ENCODE measurements around the gene PCYOX1L.

PCYOX1L gene

DNA sequence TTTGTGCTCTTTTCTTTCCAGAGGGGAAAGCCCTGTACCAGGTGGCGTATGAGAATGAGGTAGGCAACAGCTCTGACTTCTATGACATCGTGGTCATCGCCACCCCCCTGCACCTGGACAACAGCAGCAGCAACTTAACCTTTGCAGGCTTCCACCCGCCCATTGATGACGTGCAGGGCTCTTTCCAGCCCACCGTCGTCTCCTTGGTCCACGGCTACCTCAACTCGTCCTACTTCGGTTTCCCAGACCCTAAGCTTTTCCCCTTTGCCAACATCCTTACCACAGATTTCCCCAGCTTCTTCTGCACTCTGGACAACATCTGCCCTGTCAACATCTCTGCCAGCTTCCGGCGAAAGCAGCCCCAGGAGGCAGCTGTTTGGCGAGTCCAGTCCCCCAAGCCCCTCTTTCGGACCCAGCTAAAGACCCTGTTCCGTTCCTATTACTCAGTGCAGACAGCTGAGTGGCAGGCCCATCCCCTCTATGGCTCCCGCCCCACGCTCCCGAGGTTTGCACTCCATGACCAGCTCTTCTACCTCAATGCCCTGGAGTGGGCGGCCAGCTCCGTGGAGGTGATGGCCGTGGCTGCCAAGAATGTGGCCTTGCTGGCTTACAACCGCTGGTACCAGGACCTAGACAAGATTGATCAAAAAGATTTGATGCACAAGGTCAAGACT lies 10.3 kb downstream of the PCYOX1L start:
- no peak for DNase-seq (ENCODE audit: low read depth)

DNA sequence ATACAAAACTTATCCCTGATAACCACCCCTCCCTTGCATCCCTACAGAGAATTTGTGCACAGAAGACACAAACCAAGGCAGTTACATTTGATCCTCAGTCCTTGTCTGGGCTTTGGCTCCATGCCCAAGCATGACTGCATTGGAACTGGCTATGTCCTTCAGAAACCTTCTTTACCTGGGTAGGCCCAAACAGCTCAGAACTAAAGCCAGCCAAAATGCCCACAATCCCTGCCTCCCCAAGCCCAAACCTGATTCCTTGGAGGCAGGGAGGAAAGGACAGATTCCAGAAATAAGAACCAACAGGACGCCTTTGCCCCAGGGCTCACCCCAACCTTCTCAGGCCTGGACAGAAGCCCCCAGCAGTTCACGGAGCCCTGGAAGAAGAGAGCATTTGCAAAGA lies 13.0 kb downstream of the PCYOX1L start:
- DNase-seq (ENCODE audit: low read depth), result no peak

DNA sequence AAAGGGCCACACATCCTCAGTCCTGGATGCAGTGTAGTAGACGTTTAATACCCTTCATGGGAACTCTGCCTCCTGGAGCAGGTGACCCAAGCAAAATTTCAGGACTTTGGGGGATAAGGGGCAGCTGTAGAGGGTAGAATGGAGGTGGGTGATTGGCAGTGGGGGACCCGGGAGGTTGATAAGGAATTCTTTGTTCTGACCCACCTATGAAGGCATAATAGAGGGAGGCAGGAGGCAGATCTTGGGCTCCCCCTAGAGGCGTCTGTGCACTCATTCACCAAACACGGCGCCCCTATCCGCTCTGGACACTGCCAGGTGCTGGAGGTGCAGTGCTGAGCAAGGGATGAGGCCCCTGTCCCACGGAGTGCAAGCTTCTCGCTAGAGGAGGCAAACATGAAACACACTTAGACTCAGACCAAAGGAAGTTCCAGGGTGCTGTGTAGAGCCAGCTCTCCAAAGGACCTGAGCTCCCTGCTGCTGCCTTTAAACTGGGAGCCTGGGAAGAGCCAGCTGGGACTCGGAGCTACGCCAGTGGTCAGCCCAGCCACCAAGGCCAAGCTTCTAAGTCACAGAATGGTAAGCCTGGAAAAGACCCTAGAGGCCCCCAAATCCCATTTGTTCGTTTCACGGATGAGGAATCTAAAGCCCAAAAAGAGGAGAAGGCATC lies 13.6 kb downstream of the PCYOX1L start:
- no peak for DNase-seq (ENCODE audit: low read depth)

DNA sequence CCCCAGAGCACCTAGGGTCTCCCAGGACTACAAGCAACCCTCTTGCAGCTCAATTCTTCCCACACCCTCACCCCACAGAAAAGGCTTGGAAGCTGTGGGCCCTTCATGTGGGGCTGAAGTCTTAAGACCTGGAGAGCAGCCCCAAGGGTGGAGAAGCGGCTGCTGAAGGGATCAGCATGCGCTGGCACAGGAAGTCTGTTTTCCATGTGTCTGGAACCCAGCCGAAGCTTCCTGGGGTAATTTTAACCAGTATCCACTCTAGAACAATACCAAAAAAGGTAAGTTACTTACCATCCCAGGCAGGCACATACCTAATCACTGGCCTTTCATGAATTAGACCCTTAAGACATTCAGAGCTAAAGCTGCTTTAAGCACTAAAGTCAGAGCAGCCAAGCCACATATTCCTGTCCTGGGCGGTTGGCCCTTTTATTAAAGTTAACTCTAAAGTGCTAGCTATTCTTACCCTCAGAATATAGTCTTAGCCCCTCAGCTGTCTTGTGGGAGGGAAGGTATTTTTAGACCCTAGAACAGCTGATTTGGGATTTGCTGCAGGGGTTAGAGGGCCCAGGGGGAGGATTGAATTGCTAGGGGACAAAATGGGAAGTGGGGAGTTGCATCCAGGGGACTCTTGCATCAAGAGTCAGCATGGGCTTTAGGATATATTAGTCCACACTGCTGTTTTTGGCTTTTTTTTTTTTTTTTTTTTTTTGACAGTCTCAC lies 14.4 kb downstream of the PCYOX1L start:
- DNase-seq (ENCODE audit: low read depth), result no peak

DNA sequence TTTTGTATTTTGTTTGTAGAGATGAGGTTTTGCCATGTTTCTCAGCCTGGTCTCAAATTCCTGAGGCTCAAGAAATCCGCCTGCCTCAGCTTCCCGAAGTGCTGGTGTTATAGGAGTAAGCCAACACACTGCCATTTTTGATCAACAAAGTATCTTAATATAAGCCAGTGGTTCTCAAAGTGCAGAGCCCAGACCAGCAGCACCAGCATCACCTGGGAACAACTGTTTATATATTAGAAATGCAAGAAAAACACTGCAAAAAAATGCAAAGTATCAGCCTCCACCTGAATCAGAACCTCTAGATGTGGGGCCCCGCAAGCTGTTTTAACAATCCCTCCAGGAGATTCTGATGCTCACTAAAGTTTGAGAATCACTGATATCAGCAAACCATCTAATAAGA lies 15.1 kb downstream of the PCYOX1L start:
- no peak for DNase-seq (ENCODE audit: low read depth)

DNA sequence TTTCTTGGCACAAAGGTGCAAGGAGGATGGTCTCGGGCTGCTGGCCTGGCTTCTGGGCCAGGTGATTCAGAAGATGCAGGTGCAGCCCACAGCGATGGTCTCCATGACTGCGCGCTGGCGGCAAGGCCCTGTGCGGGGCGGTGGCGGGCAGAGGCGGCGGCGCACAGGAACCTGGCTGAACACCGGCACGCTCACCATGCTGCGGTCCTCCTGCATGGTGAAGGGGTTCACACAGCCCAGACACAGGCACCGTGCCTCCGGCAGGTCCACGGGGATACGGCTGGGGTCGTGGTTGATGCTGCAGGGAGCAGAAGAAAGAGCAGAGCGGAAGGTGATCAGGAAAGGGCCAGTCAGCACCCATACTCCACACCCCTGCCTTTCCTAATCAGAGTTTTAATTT lies 16.5 kb downstream of the PCYOX1L start:
- DNase-seq (ENCODE audit: low read depth), result no peak

DNA sequence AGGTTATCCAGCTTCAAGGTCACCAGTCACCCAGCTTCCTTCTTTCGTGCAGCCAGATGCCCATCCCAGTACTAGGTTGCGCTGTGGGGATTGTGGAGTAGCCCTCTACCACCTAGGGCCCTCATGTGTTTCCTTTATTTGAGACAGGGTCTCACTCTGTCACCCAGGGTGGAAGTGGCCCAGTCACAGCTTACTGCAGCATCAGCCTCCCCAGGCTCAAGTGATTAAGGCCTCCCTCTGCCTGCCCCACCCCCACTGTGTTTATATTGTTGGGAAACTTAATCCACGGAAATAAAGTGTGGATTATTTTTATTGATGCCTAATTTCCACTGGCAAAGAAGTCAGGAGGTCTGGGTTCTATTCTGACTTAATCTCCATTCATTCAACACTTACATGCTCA lies 17.0 kb downstream of the PCYOX1L start:
- no peak for DNase-seq (ENCODE audit: low read depth)

DNA sequence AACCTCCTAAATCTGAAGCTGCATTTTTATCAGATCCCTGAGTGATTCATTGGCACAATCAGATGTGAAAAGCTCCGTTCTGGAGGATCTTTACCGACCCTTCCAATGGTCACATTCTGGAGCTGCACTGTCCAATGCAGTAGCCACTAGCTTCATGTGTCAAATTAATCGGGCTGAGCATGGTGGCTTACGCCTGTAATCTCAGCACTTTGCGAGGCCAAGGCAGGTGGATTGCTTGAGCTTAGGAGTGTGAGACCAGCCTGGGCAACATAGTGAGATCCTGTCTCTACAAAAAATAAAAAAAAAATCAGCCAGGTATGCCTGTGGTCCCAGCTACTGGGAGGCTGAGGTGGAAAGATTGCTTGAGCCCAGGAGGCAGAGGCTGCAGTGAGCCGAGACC lies 17.6 kb downstream of the PCYOX1L start:
- no peak for DNase-seq (ENCODE audit: low read depth)

DNA sequence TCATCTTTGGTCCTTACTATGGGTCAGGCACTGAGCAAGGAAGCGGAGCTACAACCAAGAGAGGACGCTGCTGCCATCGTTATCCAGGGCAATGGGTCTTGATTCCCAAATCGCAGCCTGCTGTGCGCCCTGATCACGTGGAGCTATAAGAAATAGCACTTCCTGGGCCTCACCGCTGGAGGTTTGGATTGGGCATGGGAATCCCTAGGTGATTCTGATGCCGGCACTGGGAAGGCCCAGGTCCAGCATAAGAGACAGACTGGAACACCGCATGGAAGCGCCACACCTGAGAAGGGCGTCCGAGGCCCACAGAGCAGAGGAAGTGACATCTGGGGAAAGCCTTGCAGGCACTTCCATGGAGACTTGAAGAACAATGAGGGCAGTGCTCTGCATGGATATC lies 18.3 kb downstream of the PCYOX1L start:
- no peak for DNase-seq (ENCODE audit: low read depth)

DNA sequence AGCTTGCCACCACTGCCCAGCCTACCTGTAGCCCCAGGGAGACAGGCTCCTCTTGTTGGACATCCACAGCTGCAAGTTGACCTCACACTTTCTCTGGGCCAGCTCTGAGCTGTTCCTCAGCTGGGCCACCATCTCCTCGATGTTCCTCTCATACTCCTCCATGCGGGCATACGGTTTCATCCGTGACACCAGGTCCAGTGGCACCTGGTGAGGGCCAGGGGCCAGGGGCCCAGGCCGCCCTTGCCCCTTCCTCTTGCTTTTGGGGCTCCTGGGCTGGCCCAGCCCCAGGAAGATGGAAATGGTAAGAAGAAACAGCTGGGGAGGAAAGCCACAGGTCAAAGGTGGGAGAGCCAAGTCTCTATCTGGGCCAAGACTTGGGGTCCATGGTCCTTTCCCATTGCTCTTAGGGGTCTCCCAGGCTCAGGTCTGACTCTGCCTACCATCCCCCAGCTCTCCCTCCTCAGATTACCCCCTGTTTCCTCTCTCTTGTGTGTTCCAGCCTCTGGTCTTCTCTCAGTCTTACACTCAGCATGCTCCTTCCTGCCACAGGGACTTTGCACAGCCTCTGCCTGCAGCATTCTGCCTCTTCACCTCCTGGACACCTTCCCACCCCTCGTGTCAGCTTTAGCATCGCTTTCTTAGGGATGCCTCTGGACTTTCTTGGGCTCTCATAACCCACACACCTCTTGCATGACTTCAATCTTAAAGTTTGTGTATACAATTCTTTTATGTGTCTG lies 19.0 kb downstream of the PCYOX1L start:
- DNase-seq (ENCODE audit: low read depth), result no peak

DNA sequence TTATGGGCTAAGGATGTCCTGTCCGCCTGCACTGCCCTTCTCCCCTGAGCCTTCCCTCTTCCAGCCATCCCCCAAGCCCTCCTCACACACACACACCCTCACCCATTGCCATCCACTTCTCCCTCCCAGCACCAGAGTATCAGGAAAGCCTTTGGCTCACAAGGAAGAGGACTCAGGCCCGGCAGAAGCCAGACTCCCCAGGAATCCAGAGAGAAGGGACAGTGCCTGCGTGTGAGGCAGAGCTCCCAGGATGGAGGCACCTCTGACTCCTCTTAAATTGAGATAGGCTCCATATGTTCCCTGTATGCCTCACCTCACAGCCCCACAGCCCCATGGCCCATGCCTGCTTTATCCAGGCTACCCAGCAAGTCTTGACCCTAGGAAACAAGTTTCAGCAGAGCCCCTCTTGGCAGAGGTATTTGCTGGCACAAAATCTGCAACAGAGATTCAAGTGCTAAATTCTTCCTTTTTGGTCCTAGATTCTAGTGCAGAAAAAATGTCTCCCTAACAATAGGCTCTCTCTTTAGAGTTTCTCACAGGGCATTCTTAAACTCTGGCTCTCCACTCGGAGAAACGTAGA lies 20.5 kb downstream of the PCYOX1L start:
- DNase-seq (ENCODE audit: low read depth), result no peak

DNA sequence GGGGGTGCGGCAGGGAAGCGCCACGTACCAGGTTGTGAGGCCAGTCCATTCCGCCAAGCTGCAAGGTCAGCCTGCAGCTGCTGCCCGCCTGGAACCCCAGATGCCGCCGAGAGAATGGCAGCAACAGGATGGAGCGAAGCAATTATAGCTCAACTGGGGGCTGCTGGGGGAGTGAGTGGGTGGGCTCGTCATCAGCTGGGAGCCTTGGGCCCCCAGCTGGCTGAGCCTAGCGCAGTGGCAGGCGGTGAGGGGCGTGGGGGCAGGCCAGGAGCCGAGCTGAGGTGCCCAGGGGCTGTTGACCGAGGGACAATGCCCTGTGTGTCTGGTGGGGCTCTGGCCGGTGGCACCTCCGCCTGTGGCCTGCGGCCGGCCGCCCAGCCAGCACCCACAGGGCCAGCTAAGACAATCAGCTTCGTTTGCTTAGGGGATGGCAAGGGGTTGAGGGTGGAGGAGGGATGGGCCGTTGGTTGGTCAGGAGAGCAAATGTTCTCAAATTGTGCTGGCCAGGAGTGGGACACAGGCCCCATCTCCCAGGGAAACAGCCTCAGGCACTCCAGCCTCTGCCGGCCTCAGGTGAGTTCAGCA lies 21.4 kb downstream of the PCYOX1L start, which contains the start of gene IL17B:
TSS of gene IL17B (minus strand) at position 116 of the 585 bp plus-strand sequence. CDS start at position 49, 67 bp downstream.
- no peak for DNase-seq (ENCODE audit: low read depth)

DNA sequence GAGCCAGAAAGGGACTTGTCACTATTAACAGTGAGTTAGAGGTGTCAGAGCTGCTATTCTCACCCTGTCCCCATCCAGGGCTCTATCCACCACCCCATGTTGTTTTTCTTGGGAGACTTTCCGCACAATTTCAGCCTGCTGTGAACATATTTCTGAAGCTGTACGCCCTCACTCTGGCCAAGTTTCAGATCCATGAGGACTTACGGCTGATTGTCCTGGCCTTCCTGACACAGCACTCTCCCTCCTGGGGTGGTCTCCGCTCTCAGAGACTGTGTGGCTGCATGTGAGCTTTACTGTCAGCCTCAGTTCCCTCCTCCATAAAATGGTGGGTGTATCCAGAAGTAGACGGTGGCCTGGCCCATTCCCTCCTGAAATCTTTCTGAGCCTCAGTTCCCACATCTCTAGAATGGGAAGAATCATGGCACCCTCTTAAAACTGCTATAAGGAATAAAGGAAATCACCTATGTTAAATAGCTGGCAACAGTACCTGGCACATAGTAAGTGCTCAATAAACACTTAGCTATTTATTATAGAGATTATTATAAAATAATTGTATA lies 22.1 kb downstream of the PCYOX1L start:
- DNase-seq (ENCODE audit: low read depth), result no peak

DNA sequence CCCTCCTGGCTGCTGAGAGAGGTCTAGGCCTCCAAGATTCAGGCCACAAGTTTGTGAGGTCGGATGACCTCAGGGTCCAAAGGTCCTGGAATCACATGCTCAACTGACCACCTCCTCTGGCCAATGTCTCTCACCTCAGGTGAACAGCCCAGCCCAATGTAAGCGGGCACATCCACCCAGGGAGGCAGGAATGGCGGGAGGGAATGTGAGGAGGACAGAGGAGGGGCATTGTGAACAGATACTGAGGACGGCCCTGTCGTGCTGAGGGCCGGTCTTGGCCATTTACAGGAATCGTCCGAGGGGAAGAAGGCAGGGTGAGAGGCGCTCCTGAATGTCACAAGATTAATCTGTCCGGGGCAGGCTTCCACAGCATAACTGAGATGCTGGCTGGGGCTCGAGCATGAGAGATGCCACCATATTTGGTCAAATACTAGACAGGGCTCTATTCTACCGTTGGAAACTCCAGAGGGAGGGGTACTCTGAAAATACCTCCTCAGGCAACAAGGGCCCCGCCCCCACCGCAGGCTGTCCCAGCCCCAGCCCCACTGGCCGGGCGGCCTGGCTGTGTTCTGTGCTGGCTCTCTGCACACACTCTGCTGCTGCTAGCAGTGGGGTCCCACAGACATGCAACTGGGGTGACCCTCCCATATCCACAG lies 22.7 kb downstream of the PCYOX1L start:
- no peak for DNase-seq (ENCODE audit: low read depth)

DNA sequence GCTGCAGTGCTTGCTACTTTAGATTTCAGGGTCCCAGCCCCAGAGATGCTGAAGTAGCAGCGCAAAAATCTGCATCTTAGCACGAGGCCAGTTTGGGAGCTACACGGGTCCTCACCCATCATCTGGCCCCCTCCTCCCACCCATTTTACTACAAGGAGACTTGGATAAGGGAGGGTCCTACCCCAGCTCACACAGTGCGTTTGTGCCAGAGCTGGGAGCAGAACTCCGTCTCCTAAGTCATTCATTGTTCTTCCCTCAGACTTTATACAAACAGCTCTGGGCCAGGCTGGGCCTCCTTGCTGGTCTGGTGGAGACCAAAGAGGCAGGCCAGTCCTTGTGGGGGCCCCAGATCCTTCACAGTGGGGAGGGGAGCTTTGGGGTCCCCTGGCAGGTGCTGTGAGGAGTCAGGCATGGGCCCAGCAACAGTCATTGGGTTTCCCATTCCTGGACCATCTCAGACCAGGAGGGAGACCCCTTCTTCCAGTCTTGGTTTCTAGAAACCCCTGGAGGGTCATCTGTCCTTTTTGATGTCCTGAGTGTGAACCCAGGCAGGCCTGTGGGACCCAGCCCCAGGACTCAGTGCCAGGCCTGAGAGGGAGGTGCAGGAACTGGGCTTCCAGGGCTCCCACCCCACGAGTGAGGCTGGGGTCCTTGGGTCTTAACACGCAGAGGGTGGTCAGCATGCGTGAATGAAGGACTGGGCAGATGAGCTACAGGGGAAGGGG lies 23.6 kb downstream of the PCYOX1L start:
- DNase-seq (ENCODE audit: low read depth), result no peak

DNA sequence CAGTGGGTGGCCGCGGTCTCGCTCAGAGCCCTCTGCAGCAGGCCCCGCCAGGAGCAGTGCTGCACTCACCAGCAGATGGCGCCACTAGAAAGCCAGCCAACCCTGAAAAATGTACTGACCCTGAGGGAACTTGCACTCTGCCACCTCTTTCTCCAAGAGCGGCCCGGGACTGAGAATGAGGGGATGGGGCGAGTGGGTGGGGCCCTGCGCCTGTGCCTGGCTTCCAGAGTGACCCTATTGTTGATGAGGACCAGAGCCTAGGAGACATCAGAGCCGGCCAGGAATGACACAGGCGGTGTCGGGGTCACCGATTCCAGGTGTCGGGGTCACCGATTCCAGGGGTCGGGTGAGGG lies 24.1 kb downstream of the PCYOX1L start:
- DNase-seq (ENCODE audit: low read depth), result no peak

DNA sequence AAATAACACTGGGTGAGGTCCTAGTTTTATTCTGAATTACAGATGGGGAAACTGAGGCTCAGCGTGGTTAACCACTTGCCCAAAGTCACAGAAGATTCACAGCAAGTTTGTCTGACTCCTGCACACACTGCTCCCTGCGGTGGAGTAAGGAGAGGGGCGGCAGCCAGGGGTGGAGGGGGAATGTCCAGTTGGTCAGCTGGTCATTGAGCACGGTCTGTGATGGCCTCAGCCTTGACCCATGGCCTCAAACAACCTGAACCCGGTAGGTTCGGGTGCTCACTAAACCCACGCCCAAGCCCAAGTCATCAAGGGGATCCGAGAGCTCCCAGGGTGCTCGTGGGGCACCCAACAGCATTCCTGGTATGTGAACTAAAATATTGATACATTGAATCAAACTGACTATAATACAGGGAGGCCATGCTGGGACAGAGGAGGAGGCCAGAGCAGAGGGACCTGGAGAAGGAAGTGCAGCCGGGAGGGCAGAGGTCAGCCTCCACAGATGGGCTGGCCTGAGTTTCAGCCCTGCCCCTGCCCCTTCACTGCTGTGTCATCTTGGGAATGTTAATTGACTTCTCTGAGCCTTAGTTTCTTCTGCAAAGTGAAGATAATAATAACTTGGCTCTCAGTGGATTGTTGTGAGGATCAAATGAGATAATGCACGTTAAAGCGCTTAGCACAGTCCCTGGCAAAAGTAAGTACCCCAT lies 24.8 kb downstream of the PCYOX1L start:
- DNase-seq (ENCODE audit: low read depth), result no peak

DNA sequence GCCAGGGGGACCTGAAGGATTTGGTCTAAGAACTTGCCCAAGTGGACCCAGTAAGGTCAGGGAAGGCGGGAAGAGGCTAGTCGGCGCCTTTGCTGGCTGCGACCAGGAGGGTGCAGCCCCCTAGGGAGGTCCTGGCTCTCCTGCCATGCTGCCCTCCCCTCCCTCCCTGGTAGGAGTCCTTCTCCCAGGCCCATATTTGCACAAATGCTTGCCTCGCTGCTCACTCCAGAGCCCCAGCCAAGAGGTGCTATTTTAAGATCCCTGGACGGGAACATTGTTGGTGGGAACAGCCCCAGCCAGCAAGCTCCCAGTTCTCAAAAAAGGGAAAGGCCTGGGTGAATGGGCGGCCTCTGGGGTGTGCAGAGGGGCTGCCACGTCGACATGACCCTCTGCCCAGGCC lies 25.6 kb downstream of the PCYOX1L start:
- no peak for DNase-seq (ENCODE audit: low read depth)

DNA sequence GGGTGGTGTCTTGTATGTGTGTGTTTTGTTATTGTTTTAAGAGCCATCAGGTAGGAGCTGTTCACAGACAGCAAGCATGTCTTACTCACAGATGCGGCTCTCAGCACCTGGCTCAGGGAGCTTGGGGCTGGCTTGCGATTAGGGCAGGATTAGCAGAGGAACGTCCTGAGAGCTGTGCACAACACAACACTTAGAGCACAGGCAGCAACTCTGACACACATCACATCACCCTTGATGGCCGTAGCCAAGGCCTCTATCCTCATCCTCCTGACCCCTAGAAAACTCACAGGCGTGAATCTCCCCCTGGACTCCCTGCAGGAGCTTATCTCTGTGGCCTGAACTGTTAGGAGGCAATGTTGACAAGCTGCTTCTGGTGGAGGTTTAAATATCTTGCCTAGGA lies 28.3 kb downstream of the PCYOX1L start:
- no peak for DNase-seq (ENCODE audit: low read depth)

Data from non-pigmented ciliary epithelial cell (primary cell).